ENCODE measurements around the gene MGAT4A. TPM values are rescaled to one million over a fixed set of nuclear protein-coding genes. Genes with fewer than 3 reads are reported as not detected.
A peak's percentile ranks its signal among the peaks of the same experiment; 100 is the strongest.

MGAT4A gene
- total and polyA plus RNA-seq, 2 of the 13 experiments (the other 11 are each of a cell fraction or from before 2014, with no cell fraction given) = 47.2 to 90.9 TPM

GRCh38 chr2:98704499-98705332 is 26.2 kb downstream of the MGAT4A start (continued):
- TF ChIP-seq ARID3A (IDR thresholded peaks at IDR 0.05; ENCODE audit: low read depth, low read length) (peak; percentile 96), ZNF253 (CRISPR knock-in tag; IDR thresholded peaks at IDR 0.05; ENCODE audit: borderline replicate concordance) (no peak), GFI1 (CRISPR knock-in tag; IDR thresholded peaks at IDR 0.05; ENCODE audit: borderline replicate concordance) (0 out of 2 replicates have a peak, but pooled peaks have one; percentile 48), ZNF18 (CRISPR knock-in tag; IDR thresholded peaks at IDR 0.05; ENCODE audit: insufficient replicate concordance) (no peak), MED1 (CRISPR knock-in tag; IDR thresholded peaks at IDR 0.05) (peak; percentile 45; the same call in 1 of the 2 replicates), HNF4G (IDR thresholded peaks at IDR 0.05; ENCODE audit: borderline replicate concordance, low read depth, low read length) (peak; percentile 92), HNF4G (CRISPR knock-in tag; IDR thresholded peaks at IDR 0.05; ENCODE audit: borderline replicate concordance, low read depth) (no peak; the same call in 1 of the 2 replicates), RXRB (CRISPR knock-in tag; IDR thresholded peaks at IDR 0.05; ENCODE audit: borderline replicate concordance) (peak; percentile 83), PHF8 (CRISPR knock-in tag; IDR thresholded peaks at IDR 0.05) (peak; percentile 36; the same call in 1 of the 2 replicates), ZNF362 (CRISPR knock-in tag; IDR thresholded peaks at IDR 0.05; ENCODE audit: borderline replicate concordance) (peak; percentile 47; the same call in 1 of the 2 replicates), PPARG (CRISPR knock-in tag; conservative IDR thresholded peaks at IDR 0.05) (peak; percentile 54; the same call in 1 of the 2 replicates)
